Inflammatory macrophage treated with lipopolysaccharide for 1 hour (primary cell): ENCODE measurements around the gene ARHGAP28.
"Not testable (repeated sequence)": the region's sequence is repeated elsewhere in the genome, so short reads cannot be mapped to it uniquely, and the experiment has no call there.

ENCODE experiments used
- DNase-seq, 2 donors: peaks; one replicate each; pipeline ENCODE4 v3.0.0-alpha.2; 2020 to 2022

Gene ARHGAP28

GRCh38 chr18:6778459-6779247 is 49.1 kb downstream of the ARHGAP28 start:
- no peak for DNase-seq

- no peak for DNase-seq
Observed at GRCh38 chr18:6781142-6781714, 51.7 kb downstream of the ARHGAP28 start.

- DNase-seq = no peak
Observed at GRCh38 chr18:6781796-6782195, 52.3 kb downstream of the ARHGAP28 start.

GRCh38 chr18:6782861-6783260 is 53.3 kb downstream of the ARHGAP28 start:
- no peak for DNase-seq

GRCh38 chr18:6784046-6784445 is 54.5 kb downstream of the ARHGAP28 start:
- no peak for DNase-seq

- DNase-seq = no peak
Observed at GRCh38 chr18:6785001-6785400, 55.5 kb downstream of the ARHGAP28 start.

- DNase-seq = no peak
Observed at GRCh38 chr18:6785411-6785810, 55.9 kb downstream of the ARHGAP28 start.

GRCh38 chr18:6792391-6792790 is 62.9 kb downstream of the ARHGAP28 start:
- no peak for DNase-seq

GRCh38 chr18:6793455-6793854 is 63.9 kb downstream of the ARHGAP28 start:
- no peak for DNase-seq

GRCh38 chr18:6793986-6794385 is 64.5 kb downstream of the ARHGAP28 start:
- DNase-seq = no peak

GRCh38 chr18:6795307-6795706 is 65.8 kb downstream of the ARHGAP28 start:
- DNase-seq = no peak

GRCh38 chr18:6796511-6796910 is 67.0 kb downstream of the ARHGAP28 start:
- DNase-seq = no peak

- no peak for DNase-seq
Observed at GRCh38 chr18:6797171-6797570, 67.7 kb downstream of the ARHGAP28 start.

- DNase-seq = no peak
Observed at GRCh38 chr18:6798896-6799295, 69.4 kb downstream of the ARHGAP28 start.

- not testable (repeated sequence) for DNase-seq
Observed at GRCh38 chr18:6800309-6800708, 70.8 kb downstream of the ARHGAP28 start.

- DNase-seq = no peak
Observed at GRCh38 chr18:6807515-6808257, 78.2 kb downstream of the ARHGAP28 start.

GRCh38 chr18:6810191-6810590 is 80.7 kb downstream of the ARHGAP28 start:
- DNase-seq = no peak

GRCh38 chr18:6811816-6812215 is 82.3 kb downstream of the ARHGAP28 start:
- DNase-seq = no peak

- DNase-seq = no peak
Observed at GRCh38 chr18:6814882-6815425, 85.4 kb downstream of the ARHGAP28 start.

- no peak for DNase-seq
Observed at GRCh38 chr18:6816154-6816553, 86.6 kb downstream of the ARHGAP28 start.

- no peak for DNase-seq
Observed at GRCh38 chr18:6819332-6819731, 89.8 kb downstream of the ARHGAP28 start.

GRCh38 chr18:6820314-6820713 is 90.8 kb downstream of the ARHGAP28 start:
- no peak for DNase-seq

- no peak for DNase-seq
Observed at GRCh38 chr18:6821356-6821755, 91.8 kb downstream of the ARHGAP28 start.

GRCh38 chr18:6827161-6827560 is 97.6 kb downstream of the ARHGAP28 start:
- not testable (repeated sequence) for DNase-seq
